Transverse colon (tissue), 4 donors: ENCODE data around the gene RASL10B.

Experiments used
- CTCF ChIP-seq, 5 experiments: fragments of 200-600 bp in 3 of 5; fragments of 450-650 bp in 2 of 5; sonication (generic) in 3 of 5; IDR thresholded peaks; 1 replicate in 2 of 5; 2 replicates in 3 of 5; pipeline ENCODE4 v1.5.1; 2016 to 2017; ENCODE audit warnings: antibody characterized with exemption in 5 of 5, inconsistent platforms in 3 of 5, mild to moderate bottlenecking in 2 of 5, moderate library complexity in 1 of 5
- EP300 ChIP-seq: sonication (generic); formaldehyde crosslinking; IDR thresholded peaks from one replicate; pipeline ENCODE4 v1.6.1; 2017; ENCODE audit warnings: antibody characterized with exemption, low read depth
- POLR2A ChIP-seq: fragments of 450-650 bp; IDR thresholded peaks from one replicate; pipeline ENCODE4 v1.6.1; 2016; ENCODE audit warnings: antibody characterized with exemption, mild to moderate bottlenecking, moderate library complexity
- POLR2AphosphoS5 ChIP-seq, 3 donors: sonication (generic); formaldehyde crosslinking; IDR thresholded peaks; one replicate each; pipeline ENCODE4 v1.6.1; 2016; ENCODE audit warnings: antibody characterized with exemption in 3 of 3

- TF ChIP-seq POLR2A (no peak), CTCF (IDR thresholded peaks at IDR 0.05) (no peak), EP300 (no peak), POLR2AphosphoS5 (IDR thresholded peaks at IDR 0.05) (no peak)
Measured at GRCh38 chr17:35716173-35716572, 15.3 kb upstream of the RASL10B start.
